ENCODE measurements around the gene PTP4A2.

Gene PTP4A2

GRCh38 chr1:31938184-31938975, at the start of gene PTP4A2:
TSS of gene PTP4A2 (minus strand) at chr1:31938368. CDS start at chr1:31919065, 19,303 bp downstream.
- ATAC-seq (peak; percentile 73), DNase-seq (peak; percentile 89)

DNA sequence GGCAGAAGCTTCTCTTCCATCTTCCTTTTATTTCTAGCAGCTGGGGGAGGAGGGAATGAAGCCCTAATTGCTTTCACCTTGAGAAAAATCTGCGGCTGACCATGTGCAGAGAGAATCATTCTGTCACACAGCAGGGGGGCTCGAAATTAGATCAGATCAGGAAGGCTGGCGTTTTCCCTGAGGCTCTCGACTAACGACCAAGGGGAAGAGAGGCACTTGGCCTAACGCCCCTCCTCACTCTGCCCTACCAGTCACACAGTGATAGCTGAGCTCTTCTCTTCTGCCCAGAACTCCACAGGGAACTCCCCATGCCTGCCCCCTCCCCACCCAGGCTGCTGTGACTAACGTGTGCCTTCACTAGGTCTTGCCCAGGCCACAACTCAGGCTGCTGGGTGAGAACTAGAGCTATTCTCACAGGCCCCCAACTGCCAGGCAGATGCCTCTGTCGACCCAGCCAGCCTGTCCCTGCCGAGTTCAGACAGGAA, 49.0 kb upstream of the PTP4A2 start:
- ATAC-seq (no peak), DNase-seq (no peak)

- no peak for DNase-seq
- ATAC-seq = peak; percentile 70
These were observed 47.3 kb upstream of the PTP4A2 start for GRCh38 chr1:31985430-31985829.

DNA sequence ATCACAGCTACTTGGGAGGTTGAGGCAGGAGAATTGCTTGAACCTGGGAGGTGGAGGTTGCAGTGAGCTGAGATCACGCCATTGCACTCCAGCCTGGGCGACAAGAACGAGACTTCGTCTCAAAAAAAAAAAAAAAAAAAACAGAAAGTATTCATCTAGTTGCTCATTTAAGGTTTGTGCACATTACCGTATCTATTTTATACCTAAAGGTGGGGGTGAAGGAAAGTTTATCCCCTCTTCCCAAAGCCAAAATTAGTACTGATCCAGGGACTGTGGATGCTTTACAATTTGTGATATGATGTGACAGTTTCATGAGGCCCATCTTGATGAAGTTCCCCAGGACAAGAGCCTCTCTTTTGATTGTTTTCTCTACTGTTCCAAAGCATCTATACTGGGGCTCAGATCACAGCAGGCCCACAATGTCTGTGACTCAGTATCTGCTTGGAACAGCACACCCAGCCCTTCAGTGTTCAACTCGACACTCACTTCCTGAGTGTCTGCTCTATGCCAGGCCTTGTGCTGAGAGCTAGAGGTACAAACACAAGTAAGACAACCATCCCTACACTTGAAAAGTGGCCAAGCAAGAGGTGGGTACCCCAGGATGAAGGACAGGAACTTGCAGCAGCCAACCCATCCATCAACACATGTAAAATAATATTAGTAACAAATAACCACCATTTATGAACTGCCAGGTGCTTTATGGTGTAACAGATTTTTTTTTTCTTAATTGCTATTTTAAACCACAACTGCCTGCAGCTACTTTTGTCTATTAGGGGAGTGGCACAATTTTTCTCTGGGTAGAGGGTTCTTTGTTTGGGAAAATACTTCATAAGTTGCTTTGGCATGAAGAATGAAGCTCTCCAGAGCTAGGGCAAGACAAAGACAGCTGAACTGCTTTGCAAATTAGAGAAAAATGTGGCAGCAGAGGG, 46.5 kb upstream of the PTP4A2 start:
- DNase-seq (peak; percentile 39), ATAC-seq (peak; percentile 83)

DNA sequence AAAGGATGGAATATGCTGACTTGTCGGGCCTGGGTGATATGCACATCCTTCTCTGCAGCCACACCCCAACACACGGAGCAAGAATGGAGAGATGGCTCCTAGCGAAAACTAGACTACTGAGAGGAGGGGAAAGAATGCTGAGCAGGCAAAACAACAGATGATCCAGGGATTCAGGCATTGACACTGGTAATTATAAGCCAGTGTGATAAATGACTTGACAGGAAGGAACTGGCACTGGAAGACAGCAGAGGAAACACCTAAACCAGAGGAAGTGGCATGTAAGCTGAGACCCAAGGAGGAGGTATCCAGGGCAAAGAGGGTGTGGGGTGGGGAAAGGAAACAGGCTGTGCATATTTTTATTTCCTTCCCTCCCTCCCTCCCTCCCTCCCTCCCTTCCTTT, 43.8 kb upstream of the PTP4A2 start:
- ATAC-seq (no peak), DNase-seq (no peak)

- no peak for ATAC-seq
- DNase-seq = no peak
These were observed 43.3 kb upstream of the PTP4A2 start for GRCh38 chr1:31981456-31981839.

- DNase-seq = no peak
- ATAC-seq = no peak
These were observed 42.8 kb upstream of the PTP4A2 start for GRCh38 chr1:31980835-31981455.

GRCh38 chr1:31978843-31979400, 40.8 kb upstream of the PTP4A2 start:
- ATAC-seq (no peak), DNase-seq (no peak)

DNA sequence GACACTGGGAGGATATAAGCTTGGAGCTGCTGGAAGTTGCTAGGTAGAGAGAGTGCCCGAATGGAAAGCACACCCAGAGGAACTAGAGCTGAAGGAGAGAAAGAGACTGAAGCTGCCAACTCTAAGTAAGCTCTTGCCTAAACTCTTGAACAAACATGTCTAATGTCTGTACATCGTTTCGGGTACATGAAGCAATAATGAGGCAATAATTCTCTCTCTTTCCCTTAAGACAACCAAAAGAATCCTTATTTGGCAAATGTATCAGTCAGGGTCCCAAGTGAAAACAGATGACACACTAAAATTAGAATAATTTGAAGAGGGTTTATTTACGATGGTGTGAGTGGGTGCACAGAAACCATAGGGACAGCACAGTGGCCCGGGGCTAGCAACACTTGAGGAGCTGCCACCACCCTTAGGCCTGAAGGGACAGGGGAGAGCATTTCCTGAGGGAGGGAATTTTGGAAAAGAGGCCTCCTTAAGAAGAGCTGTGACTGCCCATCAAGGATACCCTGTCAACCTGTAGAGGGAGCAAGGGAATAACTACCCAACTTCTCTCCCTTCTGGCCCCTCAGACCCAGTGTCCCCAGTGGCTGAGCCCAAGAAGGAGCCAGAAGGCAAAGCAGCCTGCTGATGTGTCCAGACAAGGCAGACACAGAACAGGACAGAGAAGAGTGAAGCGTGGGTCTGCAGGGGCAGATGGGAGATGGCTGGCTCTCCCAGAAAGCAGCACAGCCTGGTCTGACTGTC, 39.4 kb upstream of the PTP4A2 start:
- ATAC-seq (no peak), DNase-seq (no peak)

- ATAC-seq = no peak
- DNase-seq = no peak
These were observed 38.2 kb upstream of the PTP4A2 start for GRCh38 chr1:31976401-31976800.

DNA sequence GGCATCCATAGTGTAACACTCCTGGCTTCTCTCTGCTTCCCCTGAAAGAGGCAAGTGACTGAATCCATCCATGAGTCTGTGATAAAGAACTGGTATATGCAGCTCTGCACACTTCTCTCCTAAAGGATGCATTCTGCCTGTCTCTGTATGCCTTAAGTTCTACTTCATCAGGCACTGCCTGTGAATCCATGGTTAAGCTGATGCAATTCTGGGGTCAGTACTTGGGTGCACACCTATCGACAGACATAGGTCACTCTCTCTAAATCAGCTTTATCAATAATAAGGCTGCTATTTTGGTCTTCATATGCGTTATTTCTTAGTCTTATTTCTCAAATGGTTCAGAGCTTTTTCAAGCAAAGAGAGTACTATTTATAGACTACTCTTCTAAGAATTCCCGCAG, 32.7 kb upstream of the PTP4A2 start:
- no peak for DNase-seq
- ATAC-seq = no peak

- ATAC-seq (no peak), DNase-seq (no peak)
These were observed 23.4 kb upstream of the PTP4A2 start for GRCh38 chr1:31961536-31961935.

- no peak for DNase-seq
- no peak for ATAC-seq
These were observed 21.6 kb upstream of the PTP4A2 start for GRCh38 chr1:31959521-31960340.

GRCh38 chr1:31957701-31958674, 19.8 kb upstream of the PTP4A2 start:
- DNase-seq = peak; percentile 67
- ATAC-seq = peak; percentile 88

DNA sequence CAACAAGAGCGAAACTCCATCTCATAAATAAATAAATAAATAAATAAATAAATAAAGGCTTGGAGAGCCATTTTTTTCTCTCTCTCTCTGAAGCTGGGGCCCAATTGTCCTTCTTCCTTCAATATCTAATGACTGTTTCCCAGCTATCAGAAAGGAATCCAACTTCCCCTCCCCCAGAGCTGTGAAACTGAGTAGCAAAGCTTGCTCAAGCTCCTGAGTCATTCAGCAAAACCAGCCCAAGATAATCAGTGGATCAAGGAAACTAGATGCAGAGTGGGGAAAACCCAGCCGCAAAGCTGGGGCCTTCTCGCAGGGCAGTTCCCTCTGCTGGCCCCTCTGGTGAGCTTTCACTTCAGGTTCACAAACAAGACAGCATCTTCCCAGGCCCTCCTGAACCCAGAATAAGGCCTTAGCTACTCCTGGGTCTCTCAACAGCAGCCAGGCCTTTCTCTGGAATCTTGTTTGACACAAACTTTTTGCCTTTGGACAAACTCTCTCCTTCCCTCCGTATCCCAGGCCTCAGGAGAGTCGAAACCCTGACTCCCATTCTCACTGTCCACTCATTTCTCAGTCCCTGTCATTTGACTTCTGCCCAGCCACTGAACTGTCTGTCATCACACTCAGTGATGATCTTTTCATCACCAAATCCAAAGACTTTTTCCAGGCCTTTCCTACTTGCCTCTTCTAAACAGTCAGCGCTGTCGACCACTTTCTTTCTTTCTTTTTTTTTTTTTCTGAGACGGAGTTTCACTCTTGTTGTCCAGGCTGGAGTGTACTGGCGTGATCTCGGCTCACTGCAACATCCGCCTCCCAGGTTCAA, 18.0 kb upstream of the PTP4A2 start:
- ATAC-seq = peak; percentile 81
- peak; percentile 84 for DNase-seq

DNA sequence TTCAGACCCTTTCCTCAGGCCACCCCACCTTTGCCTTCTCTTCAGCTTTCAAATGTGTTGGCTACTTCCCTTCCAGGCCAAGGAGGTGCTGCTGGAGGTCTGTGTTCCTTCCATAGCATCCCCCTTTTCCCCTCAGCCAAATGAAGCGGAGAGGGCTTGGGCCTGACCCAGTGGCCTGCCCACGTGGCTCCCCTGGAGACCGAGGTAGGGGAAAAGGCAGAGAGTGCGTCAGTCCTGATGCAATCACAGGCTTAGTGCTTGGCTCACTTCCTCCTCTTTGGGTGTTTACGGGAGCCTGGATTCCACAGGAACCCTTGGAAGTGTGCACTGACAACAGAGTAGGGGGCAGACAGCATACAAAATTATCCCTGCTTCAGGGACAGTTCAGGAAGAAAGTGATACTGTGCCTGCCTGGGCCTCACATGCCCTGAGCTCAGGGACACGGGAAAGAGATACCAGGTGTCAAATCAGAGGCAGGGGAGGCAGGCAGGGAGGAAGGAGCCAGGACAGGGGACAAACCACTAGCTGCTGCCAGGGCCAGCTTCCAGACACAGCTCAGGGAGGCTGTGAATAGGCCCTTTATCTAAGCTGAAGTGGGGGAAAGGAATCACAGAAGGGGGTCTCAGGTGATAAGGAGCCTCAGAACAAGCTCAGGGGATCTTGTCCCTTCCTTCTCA, 16.6 kb upstream of the PTP4A2 start:
- ATAC-seq (no peak), DNase-seq (no peak)

- ATAC-seq (no peak), DNase-seq (no peak)
These were observed 14.7 kb upstream of the PTP4A2 start for GRCh38 chr1:31952825-31953220.

DNA sequence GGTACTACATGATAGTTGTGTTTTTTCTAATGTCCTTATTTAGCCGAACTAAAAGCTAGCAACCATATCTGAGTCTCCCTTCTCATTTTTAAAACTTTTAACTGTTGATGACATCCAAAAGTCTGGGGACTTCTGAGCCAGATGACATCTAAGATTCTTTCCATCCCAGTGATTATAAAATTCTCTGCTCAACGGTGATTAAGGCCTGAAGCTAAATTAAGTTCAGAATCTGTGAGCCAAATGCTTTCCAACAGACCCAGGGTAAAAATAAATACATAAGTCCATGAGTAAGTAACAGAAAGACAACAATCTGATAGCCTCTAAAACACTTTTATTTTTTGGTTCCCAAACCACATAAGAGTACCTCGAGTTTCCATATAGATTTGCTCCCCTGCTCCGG, 13.1 kb upstream of the PTP4A2 start:
- DNase-seq = no peak
- no peak for ATAC-seq

Data from stimulated activated naive CD8-positive, alpha-beta T cell treated with anti-CD3 and anti-CD28 coated beads, Interleukin-15, Interleukin-2, amounts not matched to agents 100 U/mL and 50 U/mL, for 24 hours (primary cell).